Activated CD4-positive, alpha-beta T cell treated with anti-CD3 and anti-CD28 coated beads, Interleukin-2, amount 50 U/mL, for 16 hours (primary cell): ENCODE measurements around the gene IFT81.
"Not testable (repeated sequence)": the region's sequence is repeated elsewhere in the genome, so short reads cannot be mapped to it uniquely, and the experiment has no call there.

Source experiments
- DNase-seq: peaks from one replicate; pipeline ENCODE4 v3.0.0-alpha.2; 2020

IFT81 gene

GRCh38 chr12:110211639-110212536 is 87.7 kb downstream of the IFT81 start:
- not testable (repeated sequence) for DNase-seq

- no peak for DNase-seq
Observed at GRCh38 chr12:110217996-110218674, 94.0 kb downstream of the IFT81 start.

- no peak for DNase-seq
Observed at GRCh38 chr12:110222027-110222426, 97.9 kb downstream of the IFT81 start.

- DNase-seq: no peak
Observed at GRCh38 chr12:110222433-110222832, 98.3 kb downstream of the IFT81 start.

- DNase-seq: no peak
Observed at GRCh38 chr12:110223777-110224378, 99.7 kb downstream of the IFT81 start.

GRCh38 chr12:110224379-110225304 is 100.5 kb downstream of the IFT81 start:
- DNase-seq: no peak

- DNase-seq: no peak
Observed at GRCh38 chr12:110227138-110227537, 103.0 kb downstream of the IFT81 start.

GRCh38 chr12:110228348-110228747 is 104.2 kb downstream of the IFT81 start:
- DNase-seq: not testable (repeated sequence)

GRCh38 chr12:110228756-110229155 is 104.6 kb downstream of the IFT81 start:
- no peak for DNase-seq

- no peak for DNase-seq
Observed at GRCh38 chr12:110229409-110229808, 105.3 kb downstream of the IFT81 start.

GRCh38 chr12:110230655-110231054 is 106.5 kb downstream of the IFT81 start:
- DNase-seq: no peak

GRCh38 chr12:110233212-110233903 is 109.2 kb downstream of the IFT81 start:
- DNase-seq: no peak

- no peak for DNase-seq
Observed at GRCh38 chr12:110234331-110234751, 110.2 kb downstream of the IFT81 start.

GRCh38 chr12:110234755-110235154 is 110.6 kb downstream of the IFT81 start:
- DNase-seq: no peak

- no peak for DNase-seq
Observed at GRCh38 chr12:110235383-110235782, 111.2 kb downstream of the IFT81 start.

- DNase-seq: no peak
Observed at GRCh38 chr12:110243227-110243626, 119.1 kb downstream of the IFT81 start.

GRCh38 chr12:110244372-110244771 is 120.2 kb downstream of the IFT81 start:
- DNase-seq: no peak

GRCh38 chr12:110244829-110245228 is 120.7 kb downstream of the IFT81 start:
- no peak for DNase-seq

- peak; percentile 45 for DNase-seq
Observed at GRCh38 chr12:110245369-110245772, 121.2 kb downstream of the IFT81 start.

- DNase-seq: no peak
Observed at GRCh38 chr12:110246636-110247339, 122.6 kb downstream of the IFT81 start.
